GM19467 (cell line): ENCODE results near the gene RBM34.
A peak's percentile ranks its signal among the peaks of the same experiment; 100 is the strongest.
"Not testable (repeated sequence)": the region's sequence is repeated elsewhere in the genome, so short reads cannot be mapped to it uniquely, and the experiment has no call there.

ENCODE experiments used
- ATAC-seq: cut with Tn5 transposase; IDR thresholded peaks from one replicate; pipeline ENCODE4 v1.9.1; 2021; ENCODE audit warnings: mild to moderate bottlenecking, moderate library complexity; ENCODE audit not compliant: unreplicated experiment

RBM34 gene

GRCh38 chr1:235113183-235113917 lies 47.7 kb downstream of the RBM34 start:
- no peak for ATAC-seq

GRCh38 chr1:235112297-235113182 lies 48.5 kb downstream of the RBM34 start:
- no peak for ATAC-seq

- no peak for ATAC-seq
These were observed 49.9 kb downstream of the RBM34 start for GRCh38 chr1:235111107-235111506.

GRCh38 chr1:235108876-235109275 lies 52.2 kb downstream of the RBM34 start:
- ATAC-seq = no peak

- no peak for ATAC-seq
These were observed 52.9 kb downstream of the RBM34 start for GRCh38 chr1:235108185-235108593.

GRCh38 chr1:235107368-235108184 lies 53.5 kb downstream of the RBM34 start:
- no peak for ATAC-seq

- ATAC-seq = no peak
These were observed 54.6 kb downstream of the RBM34 start for GRCh38 chr1:235106457-235106856.

GRCh38 chr1:235105051-235106043 lies 55.7 kb downstream of the RBM34 start:
- peak; percentile 81 for ATAC-seq

- no peak for ATAC-seq
These were observed 58.0 kb downstream of the RBM34 start for GRCh38 chr1:235102993-235103411.

- no peak for ATAC-seq
These were observed 58.8 kb downstream of the RBM34 start for GRCh38 chr1:235102259-235102582.

GRCh38 chr1:235101558-235102258 lies 59.3 kb downstream of the RBM34 start:
- ATAC-seq = no peak

- ATAC-seq = no peak
These were observed 60.8 kb downstream of the RBM34 start for GRCh38 chr1:235100194-235100772.

GRCh38 chr1:235098991-235099390 lies 62.1 kb downstream of the RBM34 start:
- no peak for ATAC-seq

- ATAC-seq = no peak
These were observed 62.5 kb downstream of the RBM34 start for GRCh38 chr1:235098547-235098946.

GRCh38 chr1:235097501-235097900 lies 63.5 kb downstream of the RBM34 start:
- ATAC-seq = not testable (repeated sequence)

- ATAC-seq = no peak
These were observed 65.0 kb downstream of the RBM34 start for GRCh38 chr1:235095938-235096562.

GRCh38 chr1:235093696-235094592 lies 67.1 kb downstream of the RBM34 start:
- peak; percentile 71 for ATAC-seq
